Spinal cord (tissue), 10 donors: ENCODE results near the gene ARPC1B. TPM values are rescaled to one million over a fixed set of nuclear protein-coding genes. Genes with fewer than 3 reads are reported as not detected.
A peak's percentile ranks its signal among the peaks of the same experiment; 100 is the strongest.

ENCODE experiments used
- DNase-seq, 6 donors: peaks; one replicate each; pipeline versions ENCODE4 v3.0.0 to v3.0.0-alpha.2; 2013 to 2015; ENCODE audit warnings: low spot score in 6 of 6, low read depth in 4 of 6
- H3K27ac ChIP-seq: one replicate; pipeline ENCODE4 v1.5.1; 2013; ENCODE audit warnings: low read depth, low read length, control low read depth
- H3K27me3 ChIP-seq: one replicate; pipeline ENCODE4 v1.6.1; 2013; ENCODE audit warnings: low read length; ENCODE audit not compliant: control insufficient read depth, insufficient read depth
- H3K36me3 ChIP-seq: one replicate; pipeline ENCODE4 v1.6.1; 2013; ENCODE audit warnings: low read length; ENCODE audit not compliant: control insufficient read depth, insufficient read depth
- H3K4me1 ChIP-seq: one replicate; pipeline ENCODE4 v1.6.1; 2013; ENCODE audit warnings: low read length; ENCODE audit not compliant: control insufficient read depth, insufficient read depth
- H3K4me3 ChIP-seq: one replicate; pipeline ENCODE4 v1.5.1; 2013; ENCODE audit warnings: low read depth, low read length, control low read depth
- H3K9me3 ChIP-seq: one replicate; pipeline ENCODE4 v1.6.1; 2013; ENCODE audit warnings: low read length; ENCODE audit not compliant: control insufficient read depth, insufficient read depth
- WGBS: methylation state at CpG from one replicate; pipeline ENCODE4 v1.1.5; 2013; ENCODE audit warnings: missing lambda C conversion rate; ENCODE audit not compliant: insufficient coverage; 5-methylcytosine and 5-hydroxymethylcytosine counted together
- polyA plus RNA-seq, 2 donors: library from polyadenylated mRNA; unstranded; fragments of 120-200 nt; gene quantifications; one replicate each; pipeline ENCODE4 v1.2.1, GENCODE V29; 2013; ENCODE audit not compliant: insufficient read length in 2 of 2
- total RNA-seq, 2 donors: library from RNA; depleted of rRNA in 1 of 2; stranded (reverse); fragments of 120-200 nt in 1 of 2; fragments of >200 nt in 1 of 2; gene quantifications; one replicate each; pipeline versions ENCODE4 v1.2.3 to v1.2.4, GENCODE V29; 2013 to 2014
- donor health status: healthy.

Gene ARPC1B
- total and polyA plus RNA-seq, 4 donors, result 34.0 to 110 (median 54.4) TPM

- no peak for DNase-seq
- H3K36me3 ChIP-seq, result peaks cover 61% of the 10 kb centered on the region
- H3K27ac ChIP-seq, result no peak overlapping the region
- no peak overlapping the region for H3K4me3 ChIP-seq
- 86% methylated on average over 9 of the region's 17 CpGs for WGBS
- H3K9me3 ChIP-seq, result no peaks in the 10 kb centered on the region
- H3K4me1 ChIP-seq, result no peaks in the 10 kb centered on the region
- no peaks in the 10 kb centered on the region for H3K27me3 ChIP-seq
These were observed 9.0 kb upstream of the ARPC1B start for GRCh38 chr7:99365318-99366141.

- no peak for DNase-seq
- no peak overlapping the region for H3K27ac ChIP-seq
- no peaks in the 10 kb centered on the region for H3K4me1 ChIP-seq
- WGBS, result 75% methylated on average over 11 of the region's 11 CpGs
- H3K27me3 ChIP-seq, result no peaks in the 10 kb centered on the region
- H3K36me3 ChIP-seq, result peaks cover 54% of the 10 kb centered on the region
- no peaks in the 10 kb centered on the region for H3K9me3 ChIP-seq
- H3K4me3 ChIP-seq, result no peak overlapping the region
These were observed 7.9 kb upstream of the ARPC1B start for GRCh38 chr7:99366646-99367045.

- no peaks in the 10 kb centered on the region for H3K9me3 ChIP-seq
- DNase-seq, result no peak
These were observed 5.7 kb upstream of the ARPC1B start for GRCh38 chr7:99368750-99369389.

GRCh38 chr7:99369767-99370391 is 4.7 kb upstream of the ARPC1B start:
- Histone ChIP-seq H3K4me1 (peaks cover 4% of the 10 kb centered on the region), H3K9me3 (no peaks in the 10 kb centered on the region), H3K27me3 (no peaks in the 10 kb centered on the region), H3K4me3 (no peak overlapping the region), H3K27ac (no peak overlapping the region), H3K36me3 (peaks cover 37% of the 10 kb centered on the region)
- WGBS, result 65% methylated on average over 7 of the region's 9 CpGs
- no peak for DNase-seq

More at GRCh38 chr7:99368750-99369389, 5.7 kb upstream of the ARPC1B start:
- Histone ChIP-seq H3K4me1 (peaks cover 3% of the 10 kb centered on the region), H3K27me3 (no peaks in the 10 kb centered on the region), H3K36me3 (peaks cover 47% of the 10 kb centered on the region), H3K4me3 (no peak overlapping the region), H3K27ac (no peak overlapping the region)
- WGBS, result 91% methylated on average over 9 of the region's 13 CpGs

- WGBS, result 87% methylated on average over 3 of the region's 11 CpGs
- DNase-seq, result no peak
- H3K36me3 ChIP-seq, result peaks cover 25% of the 10 kb centered on the region
- H3K4me3 ChIP-seq, result no peak overlapping the region
- no peaks in the 10 kb centered on the region for H3K9me3 ChIP-seq
- H3K4me1 ChIP-seq, result peaks cover 13% of the 10 kb centered on the region
- H3K27ac ChIP-seq, result no peak overlapping the region
- H3K27me3 ChIP-seq, result peaks cover 4% of the 10 kb centered on the region
These were observed 3.1 kb upstream of the ARPC1B start for GRCh38 chr7:99371376-99371920.

GRCh38 chr7:99372275-99373090 is 2.0 kb upstream of the ARPC1B start:
- WGBS, result 62% methylated on average over 19 of the region's 21 CpGs
- peak in 1 of 6 donors; percentile 45 for DNase-seq
- H3K4me3 ChIP-seq, result no peak overlapping the region

GRCh38 chr7:99373091-99374066 is 1.2 kb upstream of the ARPC1B start:
- peak overlapping the region; percentile 61 for H3K27ac ChIP-seq
- peaks cover 13% of the 10 kb centered on the region for H3K4me1 ChIP-seq
- no peak for DNase-seq
- H3K27me3 ChIP-seq, result peaks cover 4% of the 10 kb centered on the region
- H3K4me3 ChIP-seq, result no peak overlapping the region
- H3K9me3 ChIP-seq, result no peaks in the 10 kb centered on the region
- peaks cover 13% of the 10 kb centered on the region for H3K36me3 ChIP-seq
- WGBS, result 81% methylated on average over 27 of the region's 41 CpGs

More at GRCh38 chr7:99372275-99373090, 2.0 kb upstream of the ARPC1B start:
- no peaks in the 10 kb centered on the region for H3K9me3 ChIP-seq
- peak overlapping the region; percentile 61 for H3K27ac ChIP-seq
- H3K36me3 ChIP-seq, result peaks cover 15% of the 10 kb centered on the region
- H3K27me3 ChIP-seq, result peaks cover 4% of the 10 kb centered on the region
- peaks cover 13% of the 10 kb centered on the region for H3K4me1 ChIP-seq

- under 1% methylated on average over 46 of the region's 58 CpGs for WGBS
- Histone ChIP-seq H3K36me3 (no peaks in the 10 kb centered on the region), H3K27ac (peak overlapping the region; percentile 67), H3K4me1 (peaks cover 25% of the 10 kb centered on the region), H3K4me3 (peak overlapping the region; percentile 46), H3K9me3 (no peaks in the 10 kb centered on the region), H3K27me3 (peaks cover 4% of the 10 kb centered on the region)
- DNase-seq, result peak in 2 of 6 donors; percentile 11 to 75
These were observed 709 bp downstream of the ARPC1B start for GRCh38 chr7:99375070-99375807.
